RWPE1 (cell line): Measurements from ENCODE around the gene CPLX3.

ENCODE experiments used
- CTCF ChIA-PET: fragments of 350-600 bp; sonication (Branson Sonifier 250); formaldehyde crosslinking; extraction: SDS; loops from one replicate; lab custom pipeline; 2021; lab: Yijun Ruan, JAX
- POLR2A ChIA-PET: fragments of 400-600 bp; formaldehyde crosslinking; extraction: SDS; loops from one replicate; lab custom pipeline; 2020; ENCODE audit warnings: antibody characterized with exemption; ENCODE audit not compliant: low non-redundant PET; lab: Yijun Ruan, JAX
- DNase-seq: peaks from one replicate; pipeline ENCODE4 v3.0.0; 2012; ENCODE audit warnings: low spot score
- H3K27ac ChIP-seq: fragments of 450-650 bp; 2 replicates; pipeline ENCODE4 v1.5.1; 2017
- CTCF ChIP-seq: fragments of 450-650 bp; conservative IDR thresholded peaks from 2 replicates; pipeline ENCODE4 v1.5.1; 2017; ENCODE audit warnings: low read depth, mild to moderate bottlenecking

The CPLX3 gene

GRCh38 chr15:74817370-74817737 is 9.1 kb upstream of the CPLX3 start:
- DNase-seq, result peak; percentile 76
- H3K27ac ChIP-seq, result peak overlapping the region; percentile 84
- TF ChIP-seq CTCF, result peak; percentile 68
- POLR2A ChIA-PET, result interaction anchor here (0.6 to 1.2 kb wide), 2 partner anchors 9 to 26 kb away, joined by 3 read pairs; partner anchors contain the start of genes CPLX3 and ULK3
- CTCF ChIA-PET, result interaction anchor here (0.6 to 1.4 kb wide), 12 partner anchors 9 to 379 kb away, joined by 3 to 13 read pairs (median 4); no protein-coding TSS in a partner anchor

DNA sequence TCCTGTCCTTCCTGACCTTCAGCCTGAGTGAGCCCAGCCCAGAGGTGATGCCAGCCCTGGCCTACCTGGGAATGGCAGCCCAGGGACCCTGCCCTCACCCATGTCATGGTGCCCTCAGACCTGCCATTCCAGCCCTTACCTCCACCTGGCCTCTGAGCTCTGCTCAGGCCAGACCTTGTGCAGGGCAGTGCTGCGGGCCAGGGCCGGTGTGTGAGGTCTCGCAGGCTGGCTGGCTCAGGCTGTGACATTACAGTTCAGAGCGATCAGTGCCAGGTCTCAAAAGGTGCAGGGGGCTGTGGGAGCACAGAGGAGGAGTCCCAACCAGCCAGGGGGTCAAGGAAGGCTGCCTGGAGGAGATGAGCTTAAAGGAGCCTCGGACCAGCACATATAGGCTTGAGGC is 6.4 kb upstream of the CPLX3 start:
- no peak overlapping the region for H3K27ac ChIP-seq
- TF ChIP-seq CTCF, result no peak
- ChIA-PET POLR2A (interaction anchor here (0.6 kb wide), 1 partner anchor 15 kb away, joined by 10 read pairs; no protein-coding TSS in a partner anchor), CTCF (interaction anchor here (0.6 kb wide), 1 partner anchor 499 kb away, joined by 4 read pairs; no protein-coding TSS in a partner anchor)
- no peak for DNase-seq

DNA sequence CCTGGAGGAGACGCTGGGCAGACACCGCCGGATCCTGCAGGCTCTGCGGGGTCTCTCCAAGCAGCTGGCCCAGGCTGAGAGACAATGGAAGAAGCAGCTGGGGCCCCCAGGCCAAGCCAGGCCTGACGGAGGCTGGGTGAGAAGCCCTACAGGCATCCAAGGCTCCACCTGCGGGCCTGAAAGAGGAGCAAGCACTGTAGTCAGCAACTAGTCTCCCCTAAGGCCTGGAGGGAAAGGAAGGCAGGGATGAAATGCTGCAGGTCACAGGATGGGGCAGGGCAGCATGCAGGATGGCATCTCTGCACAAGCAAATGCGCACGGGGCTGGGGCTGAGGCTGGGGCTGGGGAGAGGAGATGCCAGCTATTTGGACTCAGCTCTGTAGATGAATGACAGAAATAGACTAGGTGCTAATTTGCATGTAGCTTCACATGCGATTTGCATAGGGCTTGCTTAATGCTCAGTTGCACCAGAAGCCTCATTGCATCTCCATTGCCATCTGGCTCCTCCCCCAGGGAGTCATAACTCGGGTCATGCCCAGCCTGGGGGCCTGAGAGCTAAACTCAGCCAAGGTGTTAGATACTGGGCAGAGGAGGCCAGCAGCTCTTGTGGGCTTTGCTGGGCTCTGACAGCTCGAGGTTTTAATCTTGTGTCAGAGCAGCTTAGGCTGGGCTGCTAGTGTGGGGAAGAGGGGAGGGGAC is 5.2 kb upstream of the CPLX3 start:
- ChIA-PET POLR2A (no interaction called here), CTCF (interaction anchor here (0.5 kb wide), 1 partner anchor 147 kb away, joined by 3 read pairs; no protein-coding TSS in a partner anchor)

GRCh38 chr15:74821790-74822158 is 4.7 kb upstream of the CPLX3 start:
- no peak for TF ChIP-seq CTCF
- DNase-seq, result no peak
- no peak overlapping the region for H3K27ac ChIP-seq
- ChIA-PET POLR2A (no interaction called here), CTCF (no interaction called here)

More for the DNA sequence above, 5.2 kb upstream of the CPLX3 start:
- no peak for DNase-seq
- H3K27ac ChIP-seq, result no peak overlapping the region
- TF ChIP-seq CTCF, result no peak

DNA sequence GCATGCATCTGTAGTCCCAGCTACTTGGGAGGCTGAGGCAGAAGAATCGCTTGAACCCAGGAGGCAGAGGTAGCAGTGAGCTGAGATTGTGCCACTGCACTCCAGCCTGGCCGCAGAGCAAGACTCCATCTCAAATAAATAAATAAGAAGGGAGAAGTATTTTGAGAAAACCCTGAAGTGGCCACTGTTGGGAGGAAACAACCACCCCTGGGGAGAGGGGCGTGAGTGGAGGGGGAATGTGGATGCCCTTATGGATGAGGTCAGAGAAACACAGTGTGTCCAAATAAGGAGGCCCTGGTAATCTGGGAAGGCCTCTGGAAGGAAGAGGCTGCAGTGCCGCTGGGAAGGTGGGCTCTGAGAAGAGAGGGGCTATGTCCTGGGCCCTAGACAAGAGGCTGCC is 4.2 kb upstream of the CPLX3 start:
- no peak for DNase-seq
- no peak overlapping the region for H3K27ac ChIP-seq
- TF ChIP-seq CTCF, result no peak
- ChIA-PET POLR2A (no interaction called here), CTCF (no interaction called here)

GRCh38 chr15:74823324-74823723 is 3.1 kb upstream of the CPLX3 start:
- CTCF ChIA-PET, result interaction anchor here (0.8 kb wide), 1 partner anchor 522 kb away, joined by 5 read pairs; no protein-coding TSS in a partner anchor

More at GRCh38 chr15:74823324-74823723, 3.1 kb upstream of the CPLX3 start:
- no peak for DNase-seq
- H3K27ac ChIP-seq, result no peak overlapping the region
- TF ChIP-seq CTCF, result no peak
- POLR2A ChIA-PET, result no interaction called here
